ENCODE measurements around the gene DUSP19. TPM values are rescaled to one million over a fixed set of nuclear protein-coding genes. Genes with fewer than 3 reads are reported as not detected.

The DUSP19 gene
- total RNA-seq, 4 donors from 2014 or later, result 3.9 to 16.7 (median 8.6) TPM

- peak overlapping the region; percentile 24 to 52 (median 44) for H3K27ac ChIP-seq
- ATAC-seq, result no peak
- WGBS, 2 donors (ENCODE audit: low coverage in 1 of 2), result 24 to 44% methylated on average over 3 of the region's 3 CpGs
- no peaks in the 10 kb centered on the region for H3K27me3 ChIP-seq
- H3K36me3 ChIP-seq, result no peaks in the 10 kb centered on the region
- TF ChIP-seq POLR2A (IDR thresholded peaks at IDR 0.05) (no peak), EP300 (IDR thresholded peaks at IDR 0.05) (no peak), POLR2AphosphoS5 (IDR thresholded peaks at IDR 0.05) (no peak)
- TF ChIP-seq, protein P1, sequence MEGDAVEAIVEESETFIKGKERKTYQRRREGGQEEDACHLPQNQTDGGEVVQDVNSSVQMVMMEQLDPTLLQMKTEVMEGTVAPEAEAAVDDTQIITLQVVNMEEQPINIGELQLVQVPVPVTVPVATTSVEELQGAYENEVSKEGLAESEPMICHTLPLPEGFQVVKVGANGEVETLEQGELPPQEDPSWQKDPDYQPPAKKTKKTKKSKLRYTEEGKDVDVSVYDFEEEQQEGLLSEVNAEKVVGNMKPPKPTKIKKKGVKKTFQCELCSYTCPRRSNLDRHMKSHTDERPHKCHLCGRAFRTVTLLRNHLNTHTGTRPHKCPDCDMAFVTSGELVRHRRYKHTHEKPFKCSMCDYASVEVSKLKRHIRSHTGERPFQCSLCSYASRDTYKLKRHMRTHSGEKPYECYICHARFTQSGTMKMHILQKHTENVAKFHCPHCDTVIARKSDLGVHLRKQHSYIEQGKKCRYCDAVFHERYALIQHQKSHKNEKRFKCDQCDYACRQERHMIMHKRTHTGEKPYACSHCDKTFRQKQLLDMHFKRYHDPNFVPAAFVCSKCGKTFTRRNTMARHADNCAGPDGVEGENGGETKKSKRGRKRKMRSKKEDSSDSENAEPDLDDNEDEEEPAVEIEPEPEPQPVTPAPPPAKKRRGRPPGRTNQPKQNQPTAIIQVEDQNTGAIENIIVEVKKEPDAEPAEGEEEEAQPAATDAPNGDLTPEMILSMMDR (IDR thresholded peaks at IDR 0.05), result no peak
- H3K4me1 ChIP-seq, result peaks cover 0 to 19% (median 5%) of the 10 kb centered on the region in 3 donors
- H3K9me3 ChIP-seq, result no peaks in the 10 kb centered on the region
- no peak overlapping the region for H3K4me3 ChIP-seq
These were observed 21.1 kb upstream of the DUSP19 start for GRCh38 chr2:183057333-183057985.

- Histone ChIP-seq H3K27me3 (no peaks in the 10 kb centered on the region), H3K9me3 (no peaks in the 10 kb centered on the region), H3K36me3 (no peaks in the 10 kb centered on the region), H3K27ac (peak overlapping the region in 1 of 4 donors; percentile 12), H3K4me1 (peaks cover 0 to 19% (median 5%) of the 10 kb centered on the region in 3 donors), H3K4me3 (no peak overlapping the region)
- ATAC-seq, result no peak
- WGBS, 2 donors (ENCODE audit: low coverage in 1 of 2), result 15 to 36% methylated on average over 1 of the region's 1 CpG
- TF ChIP-seq, protein P1 (IDR thresholded peaks at IDR 0.05), result no peak
- TF ChIP-seq POLR2AphosphoS5 (IDR thresholded peaks at IDR 0.05), result no peak
- TF ChIP-seq EP300 (IDR thresholded peaks at IDR 0.05), result no peak
These were observed 19.0 kb upstream of the DUSP19 start for GRCh38 chr2:183059561-183059960.

- WGBS, 2 donors (ENCODE audit: low coverage in 1 of 2), result 88 to 97% methylated on average over 12 to 13 of the region's 14 CpGs
- Histone ChIP-seq H3K27ac (no peak overlapping the region), H3K27me3 (no peaks in the 10 kb centered on the region), H3K4me1 (peaks cover 0 to 19% (median 5%) of the 10 kb centered on the region in 3 donors), H3K4me3 (no peak overlapping the region), H3K9me3 (no peaks in the 10 kb centered on the region), H3K36me3 (no peaks in the 10 kb centered on the region)
- TF ChIP-seq POLR2AphosphoS5 (IDR thresholded peaks at IDR 0.05), result no peak
- no peak for TF ChIP-seq EP300 (IDR thresholded peaks at IDR 0.05)
- TF ChIP-seq POLR2A (IDR thresholded peaks at IDR 0.05), result no peak
- TF ChIP-seq, protein P1 (IDR thresholded peaks at IDR 0.05), result no peak
- ATAC-seq, result no peak
These were observed 17.8 kb upstream of the DUSP19 start for GRCh38 chr2:183060571-183061231.

GRCh38 chr2:183063083-183063482 lies 15.5 kb upstream of the DUSP19 start:
- ATAC-seq, result no peak
- Histone ChIP-seq H3K4me1 (peaks cover 0 to 3% (median 0%) of the 10 kb centered on the region in 3 donors), H3K27ac (no peak overlapping the region), H3K9me3 (no peaks in the 10 kb centered on the region), H3K27me3 (no peaks in the 10 kb centered on the region), H3K36me3 (no peaks in the 10 kb centered on the region), H3K4me3 (no peak overlapping the region)
- 4 to 20% methylated on average over 2 of the region's 2 CpGs for WGBS, 2 donors (ENCODE audit: low coverage in 1 of 2)
- TF ChIP-seq POLR2A (IDR thresholded peaks at IDR 0.05) (no peak), EP300 (IDR thresholded peaks at IDR 0.05) (no peak)
- TF ChIP-seq, protein P1 (IDR thresholded peaks at IDR 0.05), result no peak

DNA sequence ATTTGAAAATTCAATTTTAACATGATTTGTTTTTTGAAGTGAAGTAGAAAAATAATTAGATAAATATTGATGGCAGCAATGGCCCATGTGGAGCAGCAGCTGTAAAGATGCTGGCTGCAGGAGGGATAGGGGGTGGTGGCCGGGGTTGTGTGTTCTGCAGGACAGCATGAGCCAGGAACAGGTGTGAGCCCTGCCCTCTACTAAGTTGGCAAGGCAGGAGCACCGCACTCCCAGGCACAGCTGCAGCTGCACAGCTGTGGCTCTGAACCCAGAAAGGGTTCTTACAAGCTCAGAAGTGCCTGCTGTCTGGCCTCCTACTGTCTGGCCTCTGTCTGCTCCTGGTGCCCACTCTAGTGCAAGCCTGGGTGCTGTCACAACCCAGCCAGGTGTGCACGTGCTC lies 10.0 kb upstream of the DUSP19 start:
- Histone ChIP-seq H3K27me3 (no peaks in the 10 kb centered on the region), H3K4me3 (no peak overlapping the region), H3K4me1 (no peaks in the 10 kb centered on the region), H3K36me3 (no peaks in the 10 kb centered on the region), H3K27ac (no peak overlapping the region), H3K9me3 (no peaks in the 10 kb centered on the region)
- no peak for ATAC-seq
- 89% methylated on average over 2 of the region's 3 CpGs; no CpG with 5 or more reads in 1 of the 2 donors for WGBS, 2 donors (ENCODE audit: low coverage in 1 of 2)
- TF ChIP-seq EP300 (IDR thresholded peaks at IDR 0.05), result no peak
- no peak for TF ChIP-seq POLR2A (IDR thresholded peaks at IDR 0.05)
- TF ChIP-seq, protein P1 (IDR thresholded peaks at IDR 0.05), result no peak
- TF ChIP-seq POLR2AphosphoS5 (IDR thresholded peaks at IDR 0.05), result no peak

Measured in gastroesophageal sphincter (tissue), 4 donors.